HCT116 (cell line): ENCODE results near the gene PRR16. TPM values are rescaled to one million over a fixed set of nuclear protein-coding genes. Genes with fewer than 3 reads are reported as not detected.

Experiments
- ATAC-seq: fragments of 200-7000 bp; cut with Tn5 transposase; 2 replicates; pipeline ENCODE4 v1.9.1; 2020; ENCODE audit warnings: mild to moderate bottlenecking, moderate library complexity
- BruUV-seq: library from RNA; stranded (reverse); fragments of 400-500 nt; replicated peaks from 2 replicates; lab custom pipeline; 2021; lab: Mats Ljungman, UMichigan
- CTCF ChIA-PET: fragments of 300-600 bp; sonication (Branson Sonifier 250); formaldehyde crosslinking; loops from one replicate; lab custom pipeline; 2021; ENCODE audit warnings: antibody characterized with exemption; lab: Charles Lee
- POLR2A ChIA-PET: fragments of 300-600, 350-600 bp; sonication (Branson Sonifier 250); formaldehyde crosslinking; loops from one replicate; lab custom pipeline; 2021; ENCODE audit warnings: antibody characterized with exemption; lab: Charles Lee
- RAD21 ChIA-PET, 2 experiments: fragments of 300-600 bp; sonication (Branson Sonifier 250); formaldehyde crosslinking; loops; one replicate each; lab custom pipeline; 2023; ENCODE audit warnings: low total read pairs in 2 of 2; ENCODE audit not compliant: uncharacterized antibody in 2 of 2, unreplicated experiment in 2 of 2, low non-redundant PET in 1 of 2; lab: Charles Lee
- DNase-seq: peaks from one replicate; pipeline ENCODE4 v3.0.0-alpha.2; 2010; ENCODE audit warnings: low read depth, low spot score
- H2AFZ ChIP-seq: fragments of 200-600 bp; shearing (Covaris generic), sonication (generic); 2 replicates; pipeline ENCODE4 v1.6.1; 2017; ENCODE audit warnings: low read depth, mixed run types, mixed read lengths, antibody characterized with exemption, low read length; ENCODE audit not compliant: poor library complexity, severe bottlenecking
- H3K27ac ChIP-seq: 2 replicates; pipeline ENCODE4 v1.5.1; 2012; ENCODE audit warnings: low read depth, low read length
- H3K27me3 ChIP-seq: fragments of 200-600 bp; sonication (generic); 2 replicates; pipeline ENCODE4 v1.6.1; 2016; ENCODE audit warnings: mixed run types, low read length, mixed read lengths; ENCODE audit not compliant: insufficient read depth
- H3K36me3 ChIP-seq, 2 experiments: fragments of 200-500 bp in 1 of 2; fragments of 200-600 bp in 1 of 2; sonication (Bioruptor generic) in 1 of 2; sonication (generic) in 1 of 2; 2 replicates each; pipeline versions ENCODE4 v1.5.1 to v1.6.1; 2014 to 2016; ENCODE audit warnings: low read length in 2 of 2, inconsistent platforms in 1 of 2, mixed read lengths in 1 of 2, mixed run types in 1 of 2; ENCODE audit not compliant: insufficient read depth in 2 of 2, control insufficient read depth in 1 of 2
- H3K4me1 ChIP-seq, 2 experiments: fragments of 200-600 bp in 1 of 2; sonication (generic) in 1 of 2; 2 replicates each; pipeline versions ENCODE4 v1.5.1 to v1.6.1; 2012 to 2017; ENCODE audit warnings: low read length in 2 of 2, inconsistent platforms in 1 of 2, mild to moderate bottlenecking in 1 of 2, mixed read lengths in 1 of 2, mixed run types in 1 of 2, moderate library complexity in 1 of 2; ENCODE audit not compliant: insufficient read depth in 2 of 2, control insufficient read depth in 1 of 2
- H3K4me2 ChIP-seq: fragments of 200-600 bp; sonication (generic); 2 replicates; pipeline ENCODE4 v1.6.1; 2017; ENCODE audit warnings: mixed run types, low read length, mixed read lengths
- H3K4me3 ChIP-seq, 2 experiments: fragments of 200-600 bp in 1 of 2; sonication (generic) in 1 of 2; replicated peaks in 1 of 2; 2 replicates each; pipeline ENCODE4 v1.5.1; 2011 to 2016; ENCODE audit warnings: low read length in 2 of 2, control low read depth in 1 of 2, low read depth in 1 of 2, mild to moderate bottlenecking in 1 of 2, mixed read lengths in 1 of 2, mixed run types in 1 of 2
- H3K79me2 ChIP-seq: fragments of 200-600 bp; sonication (generic); 2 replicates; pipeline ENCODE4 v1.6.1; 2017; ENCODE audit warnings: mild to moderate bottlenecking, mixed run types, low read length, moderate library complexity, mixed read lengths; ENCODE audit not compliant: insufficient read depth
- H3K9ac ChIP-seq: fragments of 200-600 bp; sonication (generic); 2 replicates; pipeline ENCODE4 v1.6.1; 2016; ENCODE audit warnings: low read length, mixed read lengths
- H3K9me2 ChIP-seq: fragments of 200-600 bp; sonication (generic), shearing (Covaris generic); 2 replicates; pipeline ENCODE4 v1.6.1; 2017; ENCODE audit warnings: mixed run types, mild to moderate bottlenecking, moderate library complexity; ENCODE audit not compliant: insufficient read depth
- H3K9me3 ChIP-seq, 2 experiments: fragments of 200-500 bp in 1 of 2; fragments of 200-600 bp in 1 of 2; sonication (Bioruptor generic) in 1 of 2; sonication (generic) in 1 of 2; 2 replicates each; pipeline ENCODE4 v1.6.1; 2014 to 2017; ENCODE audit warnings: low read length in 2 of 2, mixed read lengths in 2 of 2, inconsistent platforms in 1 of 2, low read depth in 1 of 2, mild to moderate bottlenecking in 1 of 2, mixed run types in 1 of 2, moderate library complexity in 1 of 2; ENCODE audit not compliant: control insufficient read depth in 1 of 2, insufficient read depth in 1 of 2
- H4K20me1 ChIP-seq: fragments of 200-600 bp; sonication (generic), shearing (Covaris generic); 2 replicates; pipeline ENCODE4 v1.6.1; 2017; ENCODE audit warnings: mixed run types, mild to moderate bottlenecking, moderate library complexity; ENCODE audit not compliant: insufficient read depth
- CBX3 ChIP-seq: IDR thresholded peaks from 2 replicates; pipeline ENCODE4 v1.6.1; 2012; ENCODE audit warnings: low read depth
- CTCF ChIP-seq, 3 experiments: fragments of 200-600 bp in 1 of 3; sonication (generic) in 1 of 3; IDR thresholded peaks in 2 of 3; conservative IDR thresholded peaks in 1 of 3; 2 replicates each; pipeline ENCODE4 v1.5.1; 2012 to 2017; ENCODE audit warnings: low read depth in 2 of 3, low read length in 2 of 3, antibody characterized with exemption in 1 of 3, borderline replicate concordance in 1 of 3, control low read depth in 1 of 3, mild to moderate bottlenecking in 1 of 3, mixed read lengths in 1 of 3, mixed run types in 1 of 3, moderate library complexity in 1 of 3; ENCODE audit not compliant: insufficient read depth in 1 of 3
- ELF1 ChIP-seq: IDR thresholded peaks from 2 replicates; pipeline ENCODE4 v1.6.1; 2012; ENCODE audit warnings: low read depth, borderline replicate concordance
- EZH2 ChIP-seq: fragments of 200-600 bp; sonication (generic); IDR thresholded peaks from 2 replicates; pipeline ENCODE4 v1.6.1; 2017; ENCODE audit warnings: antibody characterized with exemption, mixed run types
- EZH2phosphoT487 ChIP-seq: fragments of 200-600 bp; IDR thresholded peaks from 2 replicates; pipeline ENCODE4 v1.6.1; 2018; ENCODE audit warnings: antibody characterized with exemption, borderline replicate concordance
- FOSL1 ChIP-seq: IDR thresholded peaks from 2 replicates; pipeline ENCODE4 v1.6.1; 2012; ENCODE audit warnings: low read depth
- JUND ChIP-seq: IDR thresholded peaks from 2 replicates; pipeline ENCODE4 v1.6.1; 2012
- POLR2A ChIP-seq: IDR thresholded peaks from 2 replicates; pipeline ENCODE4 v1.7.0; 2011; ENCODE audit warnings: borderline replicate concordance; ENCODE audit not compliant: insufficient read depth, insufficient read length; ENCODE audit errors: extremely low read depth
- SIN3A ChIP-seq: IDR thresholded peaks from 2 replicates; pipeline ENCODE4 v1.6.1; 2012; ENCODE audit warnings: low read depth
- SP1 ChIP-seq: IDR thresholded peaks from 2 replicates; pipeline ENCODE4 v1.6.1; 2012; ENCODE audit warnings: low read depth
- SRF ChIP-seq: IDR thresholded peaks from 2 replicates; pipeline ENCODE4 v1.6.1; 2012; ENCODE audit warnings: low read depth
- TCF7L2 ChIP-seq: IDR thresholded peaks from 2 replicates; pipeline ENCODE4 v1.7.0; 2011; ENCODE audit warnings: borderline replicate concordance, inconsistent platforms; ENCODE audit not compliant: insufficient read depth, insufficient read length; ENCODE audit errors: extremely low read depth
- YY1 ChIP-seq: IDR thresholded peaks from 2 replicates; pipeline ENCODE4 v1.6.1; 2011; ENCODE audit warnings: low read length, low read depth, moderate library complexity, mild to moderate bottlenecking; ENCODE audit not compliant: insufficient replicate concordance; ENCODE audit errors: extremely low read depth
- ZBTB33 ChIP-seq: IDR thresholded peaks from 2 replicates; pipeline ENCODE4 v1.6.1; 2011; ENCODE audit warnings: mild to moderate bottlenecking, low read length, moderate library complexity; ENCODE audit not compliant: insufficient replicate concordance; ENCODE audit errors: extremely low read depth
- ZNF274 ChIP-seq: fragments of 200-500 bp; sonication (Bioruptor generic); IDR thresholded peaks from 2 replicates; pipeline ENCODE4 v1.6.1; 2014; ENCODE audit warnings: mild to moderate bottlenecking, low read depth, low read length, inconsistent platforms
- intact Hi-C: fragments of 100-400 bp; cut with micrococcal nuclease; formaldehyde crosslinking; loops from 2 replicates; pipeline ENCODE4 v1.10.0; 2022
- total RNA-seq: library from RNA; stranded (reverse); gene quantifications from one replicate; pipeline ENCODE4 v1.2.1, GENCODE V29; 2021; ENCODE audit not compliant: unreplicated experiment

Gene PRR16
- total RNA-seq, 1 experiment from 2014 or later, result 0.42 TPM

- BruUV-seq, result no TSS peak
- H3K27me3 ChIP-seq, result no peaks in the 10 kb centered on the region
- no peak overlapping the region for H2AFZ ChIP-seq
- intact Hi-C loops, result no loop called here
- no peak overlapping the region for H3K4me3 ChIP-seq
- H3K9me3 ChIP-seq, result no peaks in the 10 kb centered on the region
- H3K4me2 ChIP-seq, result no peak overlapping the region
- DNase-seq (no peak), ATAC-seq (no peak)
- peaks cover 0 to 4% of the 10 kb centered on the region in 2 experiments; a peak in 1 of 4 replicates for H3K4me1 ChIP-seq
- H3K9me2 ChIP-seq, result no peaks in the 10 kb centered on the region
- no peak overlapping the region for H3K27ac ChIP-seq
- TF ChIP-seq SRF (no peak), ZBTB33 (no peak), CBX3 (no peak), SIN3A (no peak), JUND (no peak), YY1 (no peak), POLR2A (no peak), EZH2phosphoT487 (no peak), FOSL1 (no peak), ELF1 (no peak), ZNF274 (no peak)
- POLR2A ChIA-PET, result no interaction called here
- no peaks in the 10 kb centered on the region for H4K20me1 ChIP-seq
- H3K9ac ChIP-seq, result no peak overlapping the region
- RAD21 ChIA-PET, result no interaction called here
- CTCF ChIA-PET, result no interaction called here
- H3K79me2 ChIP-seq, result no peaks in the 10 kb centered on the region
- H3K36me3 ChIP-seq, result no peaks in the 10 kb centered on the region
These were observed 104.6 kb downstream of the PRR16 start for GRCh38 chr5:120568711-120569110.

GRCh38 chr5:120576588-120576987 lies 112.5 kb downstream of the PRR16 start:
- TF ChIP-seq EZH2 (no peak), CBX3 (no peak), YY1 (no peak), CTCF (IDR thresholded peaks at IDR 0.05 in 2 of 3, conservative IDR thresholded peaks at IDR 0.05 in 1 of 3; ENCODE audit: borderline replicate concordance in 1 of 3, insufficient read depth in 1 of 3, low read depth in 2 of 3, low read length in 2 of 3) (no peak), POLR2A (no peak), SP1 (no peak), JUND (no peak), TCF7L2 (no peak)
- ATAC-seq (no peak; the same call in 1 of the 2 replicates), DNase-seq (no peak)
- Histone ChIP-seq H2AFZ (no peak overlapping the region), H4K20me1 (no peaks in the 10 kb centered on the region), H3K9me3 (no peaks in the 10 kb centered on the region), H3K27ac (no peak overlapping the region), H3K36me3 (no peaks in the 10 kb centered on the region), H3K9me2 (no peaks in the 10 kb centered on the region), H3K79me2 (no peaks in the 10 kb centered on the region), H3K4me2 (no peak overlapping the region), H3K9ac (no peak overlapping the region), H3K27me3 (no peaks in the 10 kb centered on the region), H3K4me1 (no peaks in the 10 kb centered on the region), H3K4me3 (no peak overlapping the region)
- RAD21 ChIA-PET, result no interaction called here
- POLR2A ChIA-PET, result no interaction called here
- intact Hi-C loops, result no loop called here
- no TSS peak for BruUV-seq
- CTCF ChIA-PET, result no interaction called here
